Right renal pelvis (tissue), 4 donors: Measurements from ENCODE around the gene CCDC43. TPM values are rescaled to one million over a fixed set of nuclear protein-coding genes. Genes with fewer than 3 reads are reported as not detected.
"Not testable (repeated sequence)": the region's sequence is repeated elsewhere in the genome, so short reads cannot be mapped to it uniquely, and the experiment has no call there.

ENCODE experiments used
- DNase-seq, 4 donors: peaks; one replicate each; pipeline ENCODE4 v3.0.0-alpha.2; 2013; ENCODE audit warnings: low read depth in 4 of 4, low spot score in 3 of 4, missing footprints in 1 of 4
- polyA plus RNA-seq, 4 donors: library from polyadenylated mRNA; unstranded; fragments of 120-200 nt; gene quantifications; one replicate each; pipeline ENCODE4 v1.2.1, GENCODE V29; 2013; ENCODE audit not compliant: insufficient read length in 4 of 4

Gene CCDC43
- polyA plus RNA-seq, 4 donors = 33.1 to 38.6 (median 35.8) TPM

DNA sequence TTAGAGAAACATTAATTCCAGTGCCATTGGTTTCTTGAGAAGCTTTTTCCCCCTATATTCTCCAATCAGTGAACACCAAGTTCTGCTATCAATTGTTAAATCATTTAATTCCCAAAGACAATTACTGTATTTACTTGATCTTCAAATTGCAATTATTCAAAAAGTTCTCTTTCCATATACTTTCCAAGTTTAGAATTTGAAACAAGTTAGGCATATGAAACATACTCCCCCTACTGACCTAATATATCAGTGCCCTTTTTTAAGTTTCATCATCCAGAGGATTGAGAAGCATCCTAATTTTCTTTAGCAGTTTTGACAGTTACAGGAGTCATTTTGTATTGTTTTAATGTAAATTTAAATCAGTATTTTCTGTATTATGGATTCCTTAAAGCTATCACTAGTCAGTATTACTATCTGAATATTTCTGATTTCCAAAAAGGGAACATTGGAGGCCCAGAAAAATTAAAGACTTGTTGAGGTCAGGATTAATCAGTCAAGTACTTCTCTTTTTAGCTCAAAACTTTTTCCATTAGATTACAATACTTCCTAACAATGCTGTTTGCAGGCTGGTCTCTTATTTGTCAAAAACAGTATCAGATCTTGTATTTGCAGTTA, 17.0 kb downstream of the CCDC43 start:
- no peak for DNase-seq

DNA sequence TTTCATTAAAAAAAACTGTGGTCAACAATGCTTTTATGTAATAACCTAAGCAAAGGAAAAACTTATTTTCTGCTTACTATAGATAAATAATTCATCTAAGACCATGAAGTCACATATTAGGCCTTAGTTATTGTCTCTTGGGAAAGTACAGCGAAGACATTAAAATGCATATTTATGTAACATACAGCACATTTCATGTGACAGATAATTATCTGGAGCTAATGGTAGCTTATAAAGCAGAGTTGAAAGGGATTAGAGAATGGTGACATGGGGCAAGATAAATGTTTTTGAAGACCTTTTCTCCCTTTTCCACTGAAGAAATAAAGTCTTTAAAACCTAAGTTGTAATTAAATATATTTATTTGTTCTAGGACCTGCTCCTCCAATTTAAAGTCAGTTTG, 23.6 kb downstream of the CCDC43 start:
- DNase-seq = no peak

DNA sequence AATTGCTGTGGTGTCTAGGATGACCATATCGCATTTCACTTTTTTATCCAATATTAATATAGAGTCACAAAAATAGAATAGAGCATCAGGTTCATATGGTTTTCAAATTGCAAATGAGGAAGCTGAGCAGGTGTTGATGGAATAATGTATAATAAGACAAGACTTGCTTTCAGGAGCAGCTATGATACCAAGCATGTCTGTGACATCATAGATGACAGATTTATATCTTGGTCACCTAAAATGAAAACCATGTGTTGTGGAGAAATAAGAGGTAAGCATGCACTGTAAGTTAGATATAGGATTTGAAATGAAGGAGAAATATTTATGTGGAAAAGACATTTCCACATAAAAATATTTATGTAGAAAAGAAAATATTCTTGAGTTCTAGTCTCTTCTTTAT, 24.7 kb downstream of the CCDC43 start:
- DNase-seq = no peak

DNA sequence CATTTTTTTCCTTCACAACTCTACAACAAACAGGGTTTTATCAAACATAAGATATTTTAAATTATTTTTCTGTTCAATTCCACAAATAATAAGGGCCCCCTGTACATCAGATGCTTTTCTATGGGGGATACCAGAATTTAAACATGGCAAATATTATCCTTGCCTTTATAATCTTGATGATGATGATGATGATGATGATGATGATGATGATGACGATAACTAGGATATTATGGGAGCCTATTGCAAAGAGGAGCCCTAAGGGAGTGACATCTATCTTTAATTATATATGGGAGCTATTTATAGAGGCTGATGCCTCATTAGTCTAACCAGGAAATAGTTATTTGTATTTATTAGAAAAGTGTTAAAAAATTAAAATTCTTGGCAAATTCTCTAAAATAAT, 26.5 kb downstream of the CCDC43 start:
- no peak for DNase-seq

DNA sequence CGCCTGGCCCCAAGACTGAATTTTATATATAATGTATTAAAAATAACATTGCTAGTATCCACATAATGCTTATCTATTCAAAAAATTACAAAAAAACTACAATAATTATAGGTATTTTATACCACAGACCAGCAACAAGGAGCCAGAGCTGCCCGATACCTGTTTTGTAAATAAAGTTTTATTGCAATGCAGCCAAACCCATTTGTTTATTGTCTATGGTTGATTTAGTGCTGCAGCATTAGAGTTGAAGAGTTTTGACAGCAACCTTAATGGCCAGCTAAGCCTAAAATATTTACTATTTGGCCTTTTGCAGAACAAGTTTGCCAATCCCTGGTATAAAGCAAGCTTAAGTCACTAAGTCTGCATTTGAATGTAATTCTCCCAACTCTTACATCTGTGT, 27.7 kb downstream of the CCDC43 start:
- no peak for DNase-seq

DNA sequence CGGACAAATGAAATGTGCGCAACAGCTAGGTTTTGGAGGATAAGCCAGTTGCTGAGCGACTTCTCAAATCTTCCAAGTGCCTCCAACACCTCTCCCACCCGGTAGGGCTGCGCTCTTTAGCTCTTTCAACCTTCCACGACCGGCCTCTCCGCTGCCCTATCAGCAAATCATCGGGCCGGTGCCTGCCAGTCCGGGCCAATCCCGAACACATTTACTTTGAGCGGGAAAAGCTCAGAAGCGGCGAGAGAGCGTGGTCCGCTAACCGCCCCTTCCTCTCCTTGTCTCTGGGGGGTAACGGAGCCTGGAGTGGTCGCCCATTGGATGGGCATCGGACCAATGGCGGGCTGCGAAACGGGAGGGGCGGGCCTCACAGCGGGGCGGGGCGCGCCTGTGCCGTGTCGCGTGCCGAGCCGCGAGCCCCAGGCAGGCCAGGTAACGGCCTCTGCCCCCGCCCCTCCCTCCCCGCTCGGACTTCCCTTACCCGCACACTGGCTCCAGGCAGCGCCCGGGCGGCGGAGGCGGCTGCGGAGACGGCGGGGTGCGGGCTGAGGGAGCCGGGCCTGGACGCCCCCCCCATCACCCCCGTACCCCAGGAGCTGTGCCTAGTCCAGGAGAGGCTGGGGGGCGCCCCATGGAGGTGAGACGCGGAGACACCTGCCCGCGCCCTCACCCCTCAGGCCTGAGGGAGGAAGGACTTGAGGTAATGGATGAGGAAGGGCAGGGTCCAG, 33.4 kb downstream of the CCDC43 start, which contains the start of gene MEIOC:
Gene MEIOC, plus strand, starts transcription at position 486 of the 728 bp plus-strand sequence. Its CDS starts 146 bp downstream, at position 632.
- peak in 1 of 4 donors; percentile 12 for DNase-seq

DNA sequence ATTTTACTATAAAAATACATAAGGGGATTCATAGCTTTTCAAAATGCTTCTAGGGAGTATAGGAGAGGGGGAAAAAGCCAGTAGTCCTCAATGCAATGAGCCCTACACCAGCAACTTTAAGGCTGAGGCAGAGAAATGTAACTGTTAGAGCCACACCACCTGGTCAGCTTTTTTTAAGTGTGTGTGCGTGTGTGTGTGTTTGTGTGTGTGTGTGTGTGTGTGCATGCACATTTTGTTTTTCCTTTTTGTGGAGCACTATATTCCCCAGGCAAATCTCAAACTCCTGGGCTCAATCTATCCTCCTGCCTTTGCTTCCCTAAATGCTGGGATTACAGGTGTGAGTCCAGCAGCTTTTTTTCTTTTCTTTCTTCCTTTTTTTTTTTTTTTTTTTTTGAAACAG, 35.6 kb downstream of the CCDC43 start:
- no peak for DNase-seq

DNA sequence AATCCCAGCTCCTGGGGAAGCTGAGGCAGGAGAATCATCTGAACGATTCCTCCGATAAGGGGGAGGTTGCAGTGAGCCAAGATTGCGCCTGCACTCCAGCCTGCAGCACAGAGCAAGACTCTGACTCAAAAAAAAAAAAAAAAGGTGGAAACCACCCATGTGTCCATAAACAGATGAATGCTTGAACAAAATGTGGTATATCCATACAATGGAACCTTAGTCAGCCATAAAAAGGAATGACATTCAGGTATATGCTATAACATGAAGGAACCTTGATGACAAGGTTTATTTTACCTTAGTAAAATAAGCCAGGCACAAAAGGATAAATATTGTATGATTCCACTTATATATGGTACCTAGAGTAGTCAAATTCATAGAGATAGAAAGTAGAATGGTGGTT, 36.2 kb downstream of the CCDC43 start:
- DNase-seq = no peak

DNA sequence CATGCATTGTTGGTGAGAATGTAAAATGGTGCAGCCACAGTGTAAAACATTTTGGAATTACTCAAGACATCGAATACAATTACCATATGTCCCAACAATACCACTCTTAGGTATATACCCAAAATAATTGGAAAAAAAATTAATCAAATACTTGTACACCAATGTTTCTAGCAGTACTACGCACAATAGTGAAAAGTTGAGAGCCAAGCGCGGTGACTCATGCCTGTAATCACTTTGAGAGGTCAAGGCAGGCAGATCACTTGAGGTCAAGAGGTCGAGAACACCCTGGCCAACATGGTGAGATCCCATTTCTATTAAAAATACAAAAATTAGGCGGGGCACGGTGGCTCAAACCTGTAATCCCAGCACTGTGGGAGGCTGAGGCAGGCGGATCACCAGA, 36.8 kb downstream of the CCDC43 start:
- DNase-seq = no peak

DNA sequence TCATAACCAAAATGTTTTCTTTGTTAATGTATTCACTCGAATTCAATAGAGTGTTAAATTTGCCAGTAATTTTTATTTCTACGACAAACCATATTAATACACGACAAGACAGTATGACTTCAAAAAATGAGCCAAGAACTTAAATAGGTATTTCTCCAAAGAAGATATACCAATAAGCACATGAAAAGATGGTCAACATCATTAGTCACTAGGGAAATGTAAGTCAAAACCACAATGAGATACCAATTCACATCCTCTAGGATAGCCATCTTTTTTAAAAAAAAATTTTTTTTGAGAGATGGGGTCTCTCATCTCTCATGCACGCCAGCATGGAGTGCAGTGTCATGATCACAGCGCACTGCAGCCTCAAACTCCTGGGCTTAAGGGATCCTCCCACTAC, 38.3 kb downstream of the CCDC43 start:
- DNase-seq = no peak

DNA sequence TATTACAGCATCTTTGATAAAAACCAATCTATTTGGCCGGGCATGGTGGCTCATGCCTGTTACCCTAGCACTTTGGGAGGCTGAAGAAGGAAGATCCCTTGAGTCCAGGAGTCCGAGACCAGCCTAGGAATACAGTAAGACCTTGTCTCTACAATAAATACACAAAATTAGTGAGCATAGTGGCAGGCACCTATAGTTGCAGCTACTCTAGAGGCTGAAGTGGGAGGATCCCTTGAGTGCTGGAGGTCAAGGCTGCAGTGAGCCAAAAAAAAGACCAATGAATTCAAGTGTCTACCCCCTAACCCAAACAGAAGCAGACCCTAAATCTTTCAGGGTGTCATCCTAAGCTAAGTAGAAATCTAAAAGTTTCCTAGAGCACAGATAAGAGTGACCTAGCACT, 40.6 kb downstream of the CCDC43 start:
- no peak for DNase-seq

DNA sequence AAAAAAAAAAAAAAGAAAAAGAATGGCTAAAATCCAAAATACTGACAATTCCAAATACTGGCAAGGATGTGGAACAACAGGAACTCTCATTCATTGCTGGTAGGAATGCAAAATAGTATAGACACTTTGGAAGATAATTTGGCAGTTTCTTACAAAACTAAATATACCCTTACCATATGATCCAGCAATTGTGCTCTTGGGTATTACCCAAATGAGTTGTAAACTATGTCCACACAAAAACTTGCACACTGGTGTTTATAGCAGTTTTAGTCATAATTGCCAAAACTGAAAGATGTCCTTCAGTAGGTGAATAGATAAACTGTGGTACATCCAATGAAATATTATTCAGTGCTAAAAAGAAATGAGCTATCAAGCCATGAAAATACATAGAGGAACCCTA, 41.8 kb downstream of the CCDC43 start:
- DNase-seq = no peak

DNA sequence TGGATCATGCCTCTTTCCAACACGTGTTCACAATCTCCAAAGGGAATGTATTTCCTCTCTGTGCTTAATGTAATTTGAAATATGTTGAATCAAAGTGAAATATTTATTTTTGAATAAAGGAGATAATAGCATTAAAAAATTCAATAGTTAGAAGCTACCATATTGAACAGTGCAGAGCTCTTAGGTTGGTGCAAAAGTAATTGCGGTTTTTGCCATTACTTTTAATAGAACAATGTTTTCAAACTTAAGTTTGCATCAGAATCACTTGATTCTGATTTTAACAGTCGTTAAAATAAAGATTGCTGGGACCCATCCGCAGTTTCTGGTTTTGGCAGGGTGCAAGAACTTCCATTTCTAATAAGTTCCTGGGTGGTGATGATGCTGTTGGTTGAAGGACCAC, 43.3 kb downstream of the CCDC43 start:
- DNase-seq = no peak

DNA sequence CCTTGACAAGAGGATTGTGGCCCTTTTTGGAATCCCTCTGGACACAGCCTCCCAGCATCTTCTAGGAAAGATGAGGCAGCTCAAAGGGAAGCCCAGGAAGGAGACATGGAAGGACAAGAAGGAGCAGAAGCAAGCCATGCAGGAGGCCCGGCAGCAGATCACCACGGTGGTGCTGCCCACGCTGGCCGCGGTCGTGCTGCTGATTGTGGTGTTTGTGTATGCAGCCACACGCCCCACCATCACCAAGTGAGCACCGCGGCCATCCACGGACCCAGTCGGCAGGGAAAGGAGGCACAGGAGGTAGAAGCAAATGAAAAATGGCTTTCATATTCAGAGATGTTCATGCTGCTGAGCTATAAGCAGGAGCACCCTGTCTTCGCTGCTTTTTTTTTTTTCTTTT, 44.2 kb downstream of the CCDC43 start:
- DNase-seq = no peak

DNA sequence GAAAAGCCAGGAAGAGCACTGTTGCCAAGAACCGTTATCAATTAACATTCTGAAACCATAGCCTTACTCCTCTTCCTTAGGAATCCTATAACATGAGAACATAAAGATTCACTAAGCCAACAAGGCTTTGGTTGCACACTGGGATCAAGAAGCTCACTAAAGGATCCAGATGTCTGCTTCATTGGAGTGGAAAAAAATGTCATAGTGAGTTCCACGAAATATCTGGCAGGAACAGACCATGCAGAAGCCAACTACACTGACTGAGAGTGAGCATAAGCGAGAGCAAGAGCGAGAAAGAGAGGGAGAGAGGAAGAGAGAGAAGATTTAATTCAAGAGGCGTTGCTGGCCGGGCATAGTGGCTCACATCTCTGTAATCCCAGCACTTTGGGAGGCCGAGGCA, 46.7 kb downstream of the CCDC43 start:
- DNase-seq = no peak

DNA sequence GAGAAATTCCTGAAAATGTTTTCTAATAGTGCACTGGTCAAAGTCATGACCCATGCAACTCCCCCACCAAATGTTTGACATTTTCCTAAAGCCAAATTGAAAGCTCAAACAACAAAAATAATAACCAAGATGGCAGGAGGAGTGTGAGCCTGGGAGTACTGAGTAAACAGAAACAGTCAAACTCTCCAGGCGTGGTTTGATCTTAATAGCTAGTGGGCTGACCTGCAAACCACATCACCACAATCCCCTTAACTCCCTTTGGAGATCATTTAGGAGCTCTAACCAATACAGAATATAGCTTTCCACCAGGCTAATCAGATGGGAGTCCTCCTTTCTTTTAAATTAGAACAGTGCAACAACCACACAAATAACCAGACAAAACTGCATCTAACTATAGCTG, 52.5 kb downstream of the CCDC43 start:
- DNase-seq = no peak

DNA sequence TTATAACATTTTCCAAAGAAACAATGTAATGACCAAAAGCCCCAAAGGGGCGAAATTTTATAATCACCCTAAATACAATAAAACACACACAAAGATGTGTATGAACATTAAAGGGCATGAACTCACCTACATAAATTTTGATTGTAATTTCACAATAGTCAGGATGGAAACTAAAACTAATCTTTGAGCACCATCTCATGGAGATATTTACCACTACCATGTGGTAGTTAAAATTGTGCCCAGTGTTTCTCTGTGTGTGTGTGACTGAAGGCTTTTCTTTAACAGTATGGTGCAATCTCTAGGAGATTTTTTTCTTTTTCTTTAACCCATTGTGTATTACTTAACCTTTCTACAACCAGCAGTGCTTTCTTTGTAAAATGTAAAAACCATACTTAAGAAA, 53.0 kb downstream of the CCDC43 start:
- DNase-seq = peak in 1 of 4 donors; percentile 47

DNA sequence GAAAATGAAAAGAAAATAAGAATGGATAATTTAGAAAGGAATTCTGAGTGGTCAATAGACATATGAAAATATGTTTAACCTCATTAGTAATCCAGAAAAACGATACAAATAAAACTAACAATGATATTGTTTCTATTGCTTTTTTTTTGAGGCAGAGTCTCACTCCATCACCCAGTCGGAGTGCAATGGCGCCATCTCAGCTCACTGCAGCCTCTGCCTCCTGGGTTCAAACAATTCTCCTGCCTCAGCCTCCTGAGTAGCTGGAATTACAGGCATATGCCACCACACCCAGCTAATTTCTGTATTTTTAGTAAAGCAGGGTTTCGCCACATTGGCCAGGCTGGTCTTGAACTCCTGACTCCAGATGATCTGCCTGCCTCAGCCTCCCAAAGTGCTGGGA, 55.2 kb downstream of the CCDC43 start:
- DNase-seq = not testable (repeated sequence)

DNA sequence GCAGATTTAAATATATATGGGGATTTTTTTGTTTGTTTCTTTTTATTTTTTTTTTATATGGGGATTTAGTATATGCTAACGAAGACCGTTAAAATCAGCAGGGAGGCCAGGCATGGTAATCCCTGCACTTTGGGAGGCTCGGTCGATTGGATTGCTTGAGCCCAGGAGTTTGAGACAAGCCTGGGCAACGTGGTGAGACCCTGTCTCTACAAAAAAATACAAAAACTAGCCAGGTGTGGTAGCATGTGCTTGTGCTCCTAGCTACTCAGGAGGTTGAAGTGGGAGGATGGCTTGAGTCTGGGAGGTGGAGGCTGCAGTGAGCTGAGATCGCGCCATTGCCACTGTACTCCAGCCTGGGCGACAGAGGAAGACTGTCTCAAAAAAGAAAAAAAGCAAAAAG, 55.6 kb downstream of the CCDC43 start:
- DNase-seq = no peak

DNA sequence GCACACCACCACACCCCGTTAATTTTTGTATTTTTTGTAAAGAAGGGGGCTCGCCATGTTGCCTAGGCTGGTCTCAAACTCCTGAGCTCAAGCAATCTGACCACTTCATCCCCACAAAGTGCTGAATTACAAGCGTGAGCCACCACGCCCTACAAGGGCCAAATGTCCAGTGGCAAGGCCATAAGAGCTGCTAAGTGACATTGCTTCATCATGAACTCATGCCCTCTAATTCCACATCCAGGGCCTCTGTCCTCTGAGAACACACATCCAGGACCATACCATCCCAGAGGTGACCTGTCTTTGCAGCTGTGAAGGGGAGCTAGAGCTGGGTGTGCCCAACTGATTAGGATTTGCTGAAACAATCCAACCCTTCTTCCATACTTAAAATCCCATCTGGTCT, 58.9 kb downstream of the CCDC43 start:
- DNase-seq = no peak

DNA sequence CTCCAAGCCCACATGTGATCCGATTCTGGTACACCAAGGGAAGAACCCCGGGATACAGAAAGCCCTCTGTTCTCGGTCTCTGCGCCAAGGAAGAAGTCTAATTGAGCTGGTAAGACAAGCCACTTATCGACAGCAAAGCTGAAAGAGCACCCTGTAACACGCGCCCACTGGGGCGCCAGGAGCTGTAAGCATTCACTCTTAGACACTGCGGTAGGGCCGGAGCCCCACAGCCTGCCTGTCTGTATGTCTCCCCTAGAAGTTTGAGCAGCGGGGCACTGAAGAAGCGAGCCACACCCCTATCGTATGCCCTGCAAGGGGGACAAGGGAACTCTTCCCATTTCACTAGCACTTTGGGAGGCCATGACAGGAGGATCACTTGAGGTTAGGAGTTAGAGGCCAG, 60.3 kb downstream of the CCDC43 start:
- DNase-seq = no peak
